ENCODE results near the gene EXOC6B.

GRCh38 chr2:72848436-72849137 is 22.8 kb upstream of the EXOC6B start:
- TF ChIP-seq CTCF (IDR thresholded peaks at IDR 0.05) (no peak), POLR2A (IDR thresholded peaks at IDR 0.05) (no peak)

Data from esophagus squamous epithelium (tissue), 4 donors.